Lower leg skin (tissue), 4 donors: ENCODE measurements around the gene WDR91. TPM values are rescaled to one million over a fixed set of nuclear protein-coding genes. Genes with fewer than 3 reads are reported as not detected.
A peak's percentile ranks its signal among the peaks of the same experiment; 100 is the strongest.

Experiments
- DNase-seq, 2 donors: peaks; one replicate each; pipeline ENCODE4 v3.0.0-alpha.2; 2019; ENCODE audit warnings: low spot score in 2 of 2
- H3K4me3 ChIP-seq: fragments of 200-600 bp; sonication (generic); 2 replicates; pipeline ENCODE4 v1.5.1; 2017; ENCODE audit warnings: mild to moderate bottlenecking, low read depth; ENCODE audit not compliant: poor library complexity, severe bottlenecking
- CTCF ChIP-seq, 3 donors: fragments of 450-650 bp; IDR thresholded peaks; one replicate each; pipeline ENCODE4 v1.5.1; 2016; ENCODE audit warnings: antibody characterized with exemption in 3 of 3, mild to moderate bottlenecking in 3 of 3, moderate library complexity in 2 of 3
- POLR2A ChIP-seq, 2 donors: fragments of 450-650 bp; IDR thresholded peaks; one replicate each; pipeline ENCODE4 v1.6.1; 2016 to 2017; ENCODE audit warnings: antibody characterized with exemption in 2 of 2, mild to moderate bottlenecking in 1 of 2, moderate library complexity in 1 of 2
- WGBS, 2 donors: methylation state at CpG; one replicate each; pipeline ENCODE4 v1.1.5; 2018; 5-methylcytosine and 5-hydroxymethylcytosine counted together
- intact Hi-C: fragments of 100-400 bp; cut with DNase I; formaldehyde crosslinking; loops from one replicate; pipeline ENCODE4 v1.15.0; 2023; ENCODE audit warnings: low total_unique reads
- total RNA-seq, 4 donors: library from RNA; depleted of rRNA; stranded (reverse); fragments of >200 nt; gene quantifications; one replicate each; pipeline ENCODE4 v1.1.0, GENCODE V29; 2016

The WDR91 gene
- total RNA-seq, 4 donors from 2014 or later = 16.7 to 25.0 (median 20.8) TPM

DNA sequence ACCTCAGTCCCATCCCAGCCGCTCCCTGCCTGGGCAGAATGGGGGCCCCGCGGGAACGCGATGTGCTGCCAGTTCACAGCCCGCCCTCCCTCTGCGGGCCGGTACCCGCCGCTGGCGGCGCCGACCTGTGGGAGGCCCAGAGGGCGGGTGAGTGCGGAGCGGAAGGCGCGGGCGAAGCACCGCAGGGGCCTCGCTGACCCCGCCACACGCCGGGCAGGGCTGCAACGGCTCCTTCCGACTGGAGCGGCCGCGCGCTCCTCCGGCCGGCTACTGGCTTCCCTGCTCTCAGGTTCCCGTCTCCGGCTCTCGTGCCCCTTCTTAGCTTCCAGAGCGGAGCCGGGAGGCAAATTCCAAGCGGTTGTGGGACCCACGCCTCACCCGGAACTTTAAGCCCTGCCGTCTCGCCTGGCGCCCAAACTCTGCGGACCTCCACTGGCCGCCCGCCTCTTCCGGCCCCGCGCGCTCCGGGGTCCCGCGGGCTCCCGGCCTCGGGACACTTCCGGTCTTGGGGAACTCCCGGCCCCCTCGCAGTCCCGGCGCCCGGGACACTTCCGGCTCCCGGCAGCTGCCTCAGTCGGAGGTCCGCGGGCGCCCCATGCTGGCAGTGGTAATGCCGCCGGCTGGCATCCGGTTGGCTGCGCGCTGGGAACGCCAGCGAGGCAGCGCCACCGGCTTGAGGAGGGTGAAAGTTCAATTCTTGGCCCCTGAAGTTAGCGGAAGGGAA lies 40.9 kb downstream of the WDR91 start, which contains the start of gene CYREN:
TSS of gene CYREN (minus strand) at position 434 of the 724 bp plus-strand sequence. CDS start 1,785 bp downstream, outside the sequence.
- intact Hi-C loops = no loop called here
- H3K4me3 ChIP-seq = peak within 1 kb of the TSS; percentile 90
- DNase-seq = peak; percentile 87 to 98
- TF ChIP-seq CTCF (IDR thresholded peaks at IDR 0.05) = peak in 1 of 3 donors; percentile 14
- TF ChIP-seq POLR2A (IDR thresholded peaks at IDR 0.05) = no peak
- 0 to 1% methylated on average over 21 to 44 of the region's 77 CpGs for WGBS, 2 donors

GRCh38 chr7:135169964-135170273 lies 41.4 kb downstream of the WDR91 start:
- peak overlapping the region; percentile 90 for H3K4me3 ChIP-seq
- intact Hi-C loops = no loop called here
- 0% methylated on average over 16 to 17 of the region's 17 CpGs for WGBS, 2 donors
- no peak for DNase-seq
- TF ChIP-seq CTCF (IDR thresholded peaks at IDR 0.05) = no peak
- TF ChIP-seq POLR2A (IDR thresholded peaks at IDR 0.05) = no peak

DNA sequence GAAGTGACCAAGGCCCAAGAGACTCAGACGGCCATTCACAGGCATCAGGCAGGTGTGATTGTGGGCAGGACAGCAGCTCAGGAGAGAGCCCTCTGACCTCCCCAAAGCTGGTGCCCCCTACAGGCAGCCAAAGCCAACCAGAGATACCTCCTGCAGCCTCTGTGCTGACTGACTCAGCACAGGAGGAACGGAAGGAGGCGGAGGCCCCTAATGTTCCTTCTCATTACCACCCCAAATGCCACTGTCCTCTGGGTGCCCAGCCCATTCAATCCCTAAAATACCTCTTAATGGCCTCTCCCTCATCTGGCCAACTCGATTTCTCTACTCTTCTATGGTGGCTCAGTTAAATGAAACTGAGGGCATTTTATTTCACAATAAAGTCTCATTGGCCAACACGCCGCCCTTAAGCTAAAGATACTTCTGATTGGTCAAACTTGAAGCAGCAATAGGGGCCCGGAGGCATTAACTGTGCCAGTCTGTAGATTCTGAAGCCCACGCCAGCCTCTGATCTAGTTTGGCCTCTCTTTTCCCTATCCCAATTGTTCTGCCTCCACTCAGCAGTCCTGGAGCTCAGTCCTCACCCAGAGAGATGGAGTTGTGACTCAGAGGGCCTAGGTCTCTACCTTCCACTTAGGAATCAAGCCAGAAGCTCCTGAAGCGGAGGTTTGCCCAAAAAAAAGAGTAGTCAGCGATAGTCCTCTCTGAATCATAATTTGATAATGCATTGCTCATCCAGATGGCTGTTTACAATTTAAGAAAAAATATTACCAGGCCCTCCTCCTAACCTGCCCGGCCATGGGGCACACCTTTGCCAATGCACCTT lies 42.0 kb downstream of the WDR91 start:
- WGBS, 2 donors = 50 to 57% methylated on average over 11 of the region's 11 CpGs
- TF ChIP-seq CTCF (IDR thresholded peaks at IDR 0.05) (no peak), POLR2A (IDR thresholded peaks at IDR 0.05) (no peak)
- peak in 1 of 2 donors; percentile 82 for DNase-seq
- intact Hi-C loops = no loop called here
- peak overlapping the region; percentile 90 for H3K4me3 ChIP-seq

DNA sequence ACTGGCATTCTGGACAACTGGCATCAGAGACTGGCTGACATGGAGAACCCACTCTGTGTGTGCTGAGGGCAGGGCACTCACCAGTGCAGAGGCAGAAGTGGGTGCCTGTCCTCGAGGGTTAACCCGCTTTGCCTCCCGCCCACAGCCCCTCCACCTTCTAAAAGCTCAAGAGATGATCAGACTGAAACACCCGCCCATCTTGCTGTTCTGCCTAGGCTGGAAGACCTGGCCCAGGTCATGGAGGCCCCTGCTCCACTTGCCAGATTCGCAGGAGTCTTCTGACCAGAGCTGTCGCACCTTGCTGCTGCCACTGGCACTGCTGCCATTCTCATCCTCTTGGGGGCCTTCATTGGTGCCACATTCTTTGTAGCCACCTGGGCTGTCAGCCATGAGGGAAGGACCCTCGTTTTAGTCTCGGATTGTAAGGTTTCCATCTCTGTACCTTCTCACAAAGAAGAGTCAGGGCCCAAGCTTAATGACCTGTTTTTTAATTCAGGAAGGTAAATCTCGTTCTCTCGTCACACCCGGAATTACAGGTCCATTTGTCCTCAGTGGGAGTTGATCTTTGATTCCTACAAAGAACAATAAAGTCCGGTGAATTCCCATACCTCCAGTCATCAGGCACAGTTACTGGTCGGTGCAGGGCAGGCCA lies 42.7 kb downstream of the WDR91 start:
- WGBS, 2 donors = 88 to 93% methylated on average over 13 of the region's 13 CpGs
- DNase-seq = peak in 1 of 2 donors; percentile 67
- TF ChIP-seq CTCF (IDR thresholded peaks at IDR 0.05) (no peak), POLR2A (IDR thresholded peaks at IDR 0.05) (no peak)
- H3K4me3 ChIP-seq = no peak overlapping the region
- intact Hi-C loops = no loop called here

DNA sequence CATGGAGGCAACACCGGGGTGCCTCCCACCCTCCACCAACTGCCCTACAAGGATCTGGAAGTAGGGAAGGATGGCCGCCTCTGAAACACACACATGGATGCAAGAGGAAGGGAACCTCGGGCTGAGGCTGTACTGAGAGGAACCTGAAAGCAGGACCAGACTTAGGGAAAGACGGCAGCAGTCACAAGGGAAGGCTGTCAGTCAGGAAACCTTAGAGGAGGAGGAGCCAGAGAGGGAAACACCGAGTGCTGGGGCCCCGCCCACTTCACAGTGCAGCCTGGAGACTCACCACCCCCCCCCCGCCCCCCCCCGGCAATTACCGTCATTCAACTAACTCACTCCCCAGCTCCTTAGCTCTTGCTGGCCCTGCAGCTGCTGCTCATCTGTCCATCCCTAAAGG lies 43.3 kb downstream of the WDR91 start:
- H3K4me3 ChIP-seq = no peak overlapping the region
- 40 to 63% methylated on average over 6 to 7 of the region's 9 CpGs for WGBS, 2 donors
- intact Hi-C loops = no loop called here
- DNase-seq = peak in 1 of 2 donors; percentile 86
- TF ChIP-seq POLR2A (IDR thresholded peaks at IDR 0.05) (no peak), CTCF (IDR thresholded peaks at IDR 0.05) (no peak)
